Transverse colon (tissue), 4 donors: ENCODE measurements around the gene SLC43A3. TPM values are rescaled to one million over a fixed set of nuclear protein-coding genes. Genes with fewer than 3 reads are reported as not detected.
"Not testable (repeated sequence)": the region's sequence is repeated elsewhere in the genome, so short reads cannot be mapped to it uniquely, and the experiment has no call there.

Experiments used
- DNase-seq: peaks from one replicate; pipeline ENCODE4 v3.0.0-alpha.2; 2019
- H3K27ac ChIP-seq, 4 donors: fragments of 200-600 bp; sonication (generic); 2 replicates each; pipeline ENCODE4 v1.5.1; 2016 to 2018; ENCODE audit warnings: inconsistent platforms in 4 of 4
- H3K27me3 ChIP-seq: fragments of 200-600 bp; sonication (generic); 2 replicates; pipeline ENCODE4 v1.5.1; 2017; ENCODE audit warnings: inconsistent platforms
- H3K36me3 ChIP-seq, 4 donors: fragments of 200-600 bp; sonication (generic); 2 replicates each; pipeline ENCODE4 v1.5.1; 2017 to 2019; ENCODE audit warnings: inconsistent platforms in 4 of 4
- H3K4me1 ChIP-seq, 4 donors: fragments of 200-600 bp; sonication (generic); 2 replicates each; pipeline ENCODE4 v1.5.1; 2017 to 2020; ENCODE audit warnings: inconsistent platforms in 4 of 4
- H3K4me3 ChIP-seq, 4 donors: fragments of 200-600 bp; sonication (generic); 1 replicate in 1 of 4; 2 replicates in 3 of 4; pipeline versions ENCODE4 v1.5.1 to v1.6.1; 2017 to 2019; ENCODE audit warnings: inconsistent platforms in 4 of 4
- H3K9me3 ChIP-seq, 2 donors: fragments of 200-600 bp; sonication (generic); 2 replicates each; pipeline ENCODE4 v1.5.1; 2017 to 2019; ENCODE audit warnings: inconsistent platforms in 2 of 2
- CTCF ChIP-seq, 5 experiments: fragments of 200-600 bp in 3 of 5; fragments of 450-650 bp in 2 of 5; sonication (generic) in 3 of 5; IDR thresholded peaks; 1 replicate in 2 of 5; 2 replicates in 3 of 5; pipeline ENCODE4 v1.5.1; 2016 to 2017; ENCODE audit warnings: antibody characterized with exemption in 5 of 5, inconsistent platforms in 3 of 5, mild to moderate bottlenecking in 2 of 5, moderate library complexity in 1 of 5
- EP300 ChIP-seq: sonication (generic); formaldehyde crosslinking; IDR thresholded peaks from one replicate; pipeline ENCODE4 v1.6.1; 2017; ENCODE audit warnings: antibody characterized with exemption, low read depth
- POLR2A ChIP-seq: fragments of 450-650 bp; IDR thresholded peaks from one replicate; pipeline ENCODE4 v1.6.1; 2016; ENCODE audit warnings: antibody characterized with exemption, mild to moderate bottlenecking, moderate library complexity
- POLR2AphosphoS5 ChIP-seq, 3 donors: sonication (generic); formaldehyde crosslinking; IDR thresholded peaks; one replicate each; pipeline ENCODE4 v1.6.1; 2016; ENCODE audit warnings: antibody characterized with exemption in 3 of 3
- WGBS, 2 donors: methylation state at CpG; one replicate each; pipeline ENCODE4 v1.1.5; 2018; ENCODE audit warnings: low coverage in 1 of 2; 5-methylcytosine and 5-hydroxymethylcytosine counted together
- in situ Hi-C, 4 donors: fragments of 200-750 bp; cut with MboI; loops; one replicate each; pipeline versions ENCODE4 v1.15.0 to v1.15.1; 2017; ENCODE audit warnings: low sequenced_read_pairs in 3 of 4, low pct_ligation_motif_present in 1 of 4, low pct_unique_long_range_greater_than_20kb in 1 of 4
- intact Hi-C: fragments of 100-400 bp; cut with DNase I; formaldehyde crosslinking; loops from one replicate; pipeline ENCODE4 v1.15.1; 2023; ENCODE audit warnings: low total_unique reads
- total RNA-seq, 4 donors: library from RNA; depleted of rRNA; stranded (reverse); fragments of >200 nt; gene quantifications; one replicate each; pipeline ENCODE4 v1.1.0, GENCODE V29; 2016

SLC43A3 gene
- total RNA-seq, 4 donors from 2014 or later, result 6.0 to 35.9 (median 19.4) TPM

GRCh38 chr11:57405271-57405860 is 21.6 kb downstream of the SLC43A3 start:
- Histone ChIP-seq H3K36me3 (no peaks in the 10 kb centered on the region), H3K4me3 (no peak overlapping the region), H3K27me3 (no peaks in the 10 kb centered on the region), H3K4me1 (peaks cover 0 to 9% (median 1%) of the 10 kb centered on the region in 4 donors), H3K27ac (no peak overlapping the region), H3K9me3 (no peaks in the 10 kb centered on the region)
- in situ Hi-C loops (no loop called here), intact Hi-C loops (no loop called here)
- TF ChIP-seq POLR2AphosphoS5 (IDR thresholded peaks at IDR 0.05) (no peak), POLR2A (no peak), CTCF (IDR thresholded peaks at IDR 0.05) (no peak), EP300 (no peak)
- WGBS, 2 donors, result 79 to 83% methylated on average over 1 to 4 of the region's 4 CpGs
- no peak for DNase-seq

GRCh38 chr11:57403802-57404147 is 23.1 kb downstream of the SLC43A3 start:
- Histone ChIP-seq H3K4me1 (peaks cover 0 to 10% (median 3%) of the 10 kb centered on the region in 4 donors), H3K27ac (no peak overlapping the region), H3K4me3 (no peak overlapping the region), H3K36me3 (no peaks in the 10 kb centered on the region), H3K27me3 (no peaks in the 10 kb centered on the region), H3K9me3 (no peaks in the 10 kb centered on the region)
- WGBS, 2 donors, result 75% methylated on average over 2 of the region's 2 CpGs; no CpG with 5 or more reads in 1 of the 2 donors
- DNase-seq, result no peak
- in situ Hi-C loops, result no loop called here
- no peak for TF ChIP-seq POLR2A
- TF ChIP-seq EP300, result no peak
- no peak for TF ChIP-seq CTCF (IDR thresholded peaks at IDR 0.05)
- no peak for TF ChIP-seq POLR2AphosphoS5 (IDR thresholded peaks at IDR 0.05)
- intact Hi-C loops, result no loop called here

- H3K36me3 ChIP-seq, H3K4me3 ChIP-seq, H3K4me1 ChIP-seq, DNase-seq, H3K9me3 ChIP-seq, H3K27ac ChIP-seq, intact Hi-C loops, H3K27me3 ChIP-seq, in situ Hi-C loops: not testable (repeated sequence)
- WGBS, 2 donors, result 82 to 90% methylated on average over 3 to 6 of the region's 6 CpGs
These were observed 23.7 kb downstream of the SLC43A3 start for GRCh38 chr11:57403003-57403801.

DNA sequence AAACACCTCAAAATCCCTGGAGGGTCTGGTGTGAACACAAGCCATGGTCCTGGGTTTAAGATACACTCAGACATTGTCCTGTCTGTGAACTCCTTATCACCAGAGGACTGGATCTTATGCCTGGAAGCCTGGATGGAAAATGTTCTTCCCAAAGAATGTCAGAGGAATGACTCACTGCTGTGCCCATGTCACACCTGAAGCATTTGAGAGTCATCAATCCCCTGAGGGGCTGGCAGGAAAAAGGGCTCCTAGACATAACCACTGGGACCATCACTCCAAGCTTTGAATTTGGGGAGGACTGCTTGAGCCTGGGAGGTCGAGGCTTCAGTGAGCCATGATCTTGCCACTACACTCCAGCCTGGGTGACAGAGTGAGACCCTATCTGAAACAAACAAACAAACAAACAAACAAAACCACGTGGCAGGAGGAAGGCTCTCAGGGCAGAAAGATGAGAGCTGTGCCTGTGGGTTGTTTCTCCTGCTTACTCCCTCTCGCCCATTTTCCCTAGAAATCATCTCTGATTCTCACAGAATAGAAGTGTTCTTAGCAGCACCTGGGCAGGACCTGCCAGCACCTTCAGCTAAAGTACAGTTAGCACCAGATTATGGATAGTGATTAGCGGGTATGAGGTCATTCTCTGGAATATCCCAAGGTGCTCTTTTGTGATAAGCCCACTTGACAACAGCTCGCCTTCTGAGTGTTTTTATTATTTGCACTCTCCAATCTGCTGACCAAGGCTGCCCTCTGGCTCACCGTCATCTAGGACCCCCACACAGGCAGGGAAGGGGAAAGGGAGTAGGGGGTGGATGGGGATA is 24.5 kb downstream of the SLC43A3 start:
- DNase-seq, result no peak
- Histone ChIP-seq H3K27ac (no peak overlapping the region), H3K27me3 (no peaks in the 10 kb centered on the region), H3K4me1 (peaks cover 0 to 10% (median 3%) of the 10 kb centered on the region in 4 donors), H3K36me3 (no peaks in the 10 kb centered on the region), H3K4me3 (no peak overlapping the region), H3K9me3 (no peaks in the 10 kb centered on the region)
- WGBS, 2 donors, result 67 to 76% methylated on average over 4 to 6 of the region's 6 CpGs
- intact Hi-C loops (no loop called here), in situ Hi-C loops (no loop called here)
- TF ChIP-seq POLR2AphosphoS5 (IDR thresholded peaks at IDR 0.05) (no peak), CTCF (IDR thresholded peaks at IDR 0.05) (no peak), POLR2A (no peak), EP300 (no peak)
